ENCODE data around the gene HYAL1.

HYAL1 gene

GRCh38 chr3:50341537-50341936 lies 38.2 kb upstream of the HYAL1 start:
- peaks cover 3% of the 10 kb centered on the region; the same call in 1 of the 2 replicates for H3K36me3 ChIP-seq
- DNase-seq = no peak
- no peak overlapping the region for H3K4me3 ChIP-seq (ENCODE audit: low read depth, low read length)
- no peaks in the 10 kb centered on the region for H3K27me3 ChIP-seq
- peaks cover 3% of the 10 kb centered on the region; the same call in 1 of the 2 replicates for H3K4me1 ChIP-seq
- TF ChIP-seq, protein P1, sequence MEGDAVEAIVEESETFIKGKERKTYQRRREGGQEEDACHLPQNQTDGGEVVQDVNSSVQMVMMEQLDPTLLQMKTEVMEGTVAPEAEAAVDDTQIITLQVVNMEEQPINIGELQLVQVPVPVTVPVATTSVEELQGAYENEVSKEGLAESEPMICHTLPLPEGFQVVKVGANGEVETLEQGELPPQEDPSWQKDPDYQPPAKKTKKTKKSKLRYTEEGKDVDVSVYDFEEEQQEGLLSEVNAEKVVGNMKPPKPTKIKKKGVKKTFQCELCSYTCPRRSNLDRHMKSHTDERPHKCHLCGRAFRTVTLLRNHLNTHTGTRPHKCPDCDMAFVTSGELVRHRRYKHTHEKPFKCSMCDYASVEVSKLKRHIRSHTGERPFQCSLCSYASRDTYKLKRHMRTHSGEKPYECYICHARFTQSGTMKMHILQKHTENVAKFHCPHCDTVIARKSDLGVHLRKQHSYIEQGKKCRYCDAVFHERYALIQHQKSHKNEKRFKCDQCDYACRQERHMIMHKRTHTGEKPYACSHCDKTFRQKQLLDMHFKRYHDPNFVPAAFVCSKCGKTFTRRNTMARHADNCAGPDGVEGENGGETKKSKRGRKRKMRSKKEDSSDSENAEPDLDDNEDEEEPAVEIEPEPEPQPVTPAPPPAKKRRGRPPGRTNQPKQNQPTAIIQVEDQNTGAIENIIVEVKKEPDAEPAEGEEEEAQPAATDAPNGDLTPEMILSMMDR (IDR thresholded peaks at IDR 0.05; ENCODE audit: low read depth, low read length) = no peak
- H3K9me3 ChIP-seq = no peaks in the 10 kb centered on the region

DNA sequence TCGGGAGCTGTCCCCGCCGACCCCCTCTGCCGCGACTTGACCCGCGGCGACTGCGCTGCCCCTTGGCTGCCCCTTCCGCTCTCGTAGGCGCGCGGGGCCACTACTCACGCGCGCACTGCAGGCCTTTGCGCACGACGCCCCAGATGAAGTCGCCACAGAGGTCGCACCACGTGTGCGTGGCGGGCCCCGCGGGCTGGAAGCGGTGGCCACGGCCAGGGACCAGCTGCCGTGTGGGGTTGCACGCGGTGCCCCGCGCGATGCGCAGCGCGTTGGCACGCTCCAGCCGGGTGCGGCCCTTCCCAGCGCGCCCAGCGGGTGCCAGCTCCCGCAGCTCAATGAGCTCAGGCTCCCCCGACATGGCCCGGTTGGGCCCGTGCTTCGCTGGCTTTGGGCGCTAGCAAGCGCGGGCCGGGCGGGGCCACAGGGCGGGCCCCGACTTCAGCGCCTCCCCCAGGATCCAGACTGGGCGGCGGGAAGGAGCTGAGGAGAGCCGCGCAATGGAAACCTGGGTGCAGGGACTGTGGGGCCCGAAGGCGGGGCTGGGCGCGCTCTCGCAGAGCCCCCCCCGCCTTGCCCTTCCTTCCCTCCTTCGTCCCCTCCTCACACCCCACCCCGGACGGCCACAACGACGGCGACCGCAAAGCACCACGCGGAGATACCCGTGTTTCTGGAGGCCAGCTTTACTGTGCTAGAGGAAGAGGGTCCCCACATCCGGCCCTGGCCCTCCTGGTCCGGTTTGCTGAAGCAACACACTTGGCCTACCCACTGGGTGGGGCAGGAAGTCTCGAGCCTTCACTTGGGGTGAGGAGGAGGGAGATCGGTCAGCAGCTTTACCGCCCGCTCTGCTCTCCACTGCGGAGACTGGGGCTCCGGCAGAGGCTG lies 37.3 kb upstream of the HYAL1 start, which contains the start of gene RASSF1:
Gene RASSF1, minus strand, starts transcription at position 389 of the 882 bp plus-strand sequence. Its CDS starts 31 bp downstream, at position 358.
- Histone ChIP-seq H3K27me3 (no peaks in the 10 kb centered on the region), H3K4me3 (ENCODE audit: low read depth, low read length) (no peak within 1 kb of the TSS), H3K9me3 (no peaks in the 10 kb centered on the region), H3K36me3 (peaks cover 3% of the 10 kb centered on the region; the same call in 1 of the 2 replicates), H3K4me1 (peaks cover 3% of the 10 kb centered on the region; the same call in 1 of the 2 replicates)
- TF ChIP-seq, protein P1 (IDR thresholded peaks at IDR 0.05; ENCODE audit: low read depth, low read length) = no peak
- no peak for DNase-seq

DNA sequence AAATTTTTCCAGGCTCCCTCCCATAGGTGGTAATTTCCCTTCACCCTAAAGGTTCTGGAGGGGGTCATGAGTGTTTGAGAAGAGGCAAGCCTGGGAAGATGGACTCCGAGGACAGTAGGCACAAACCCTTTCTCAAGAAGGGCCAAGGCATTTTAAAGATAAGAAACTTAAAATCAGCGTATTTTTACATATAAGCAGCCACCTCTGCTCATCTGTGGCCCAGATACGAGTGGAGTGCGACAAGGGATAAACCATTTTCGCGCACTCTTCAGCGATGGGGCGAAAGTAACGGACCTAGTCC lies 36.7 kb upstream of the HYAL1 start:
- no peak for DNase-seq
- Histone ChIP-seq H3K4me1 (peaks cover 3% of the 10 kb centered on the region; the same call in 1 of the 2 replicates), H3K9me3 (no peaks in the 10 kb centered on the region), H3K27me3 (no peaks in the 10 kb centered on the region), H3K4me3 (ENCODE audit: low read depth, low read length) (no peak overlapping the region), H3K36me3 (peaks cover 3% of the 10 kb centered on the region; the same call in 1 of the 2 replicates)
- TF ChIP-seq, protein P1 (IDR thresholded peaks at IDR 0.05; ENCODE audit: low read depth, low read length) = no peak

- Histone ChIP-seq H3K4me1 (peaks cover 3% of the 10 kb centered on the region; the same call in 1 of the 2 replicates), H3K27me3 (no peaks in the 10 kb centered on the region), H3K36me3 (peaks cover 3% of the 10 kb centered on the region; the same call in 1 of the 2 replicates), H3K9me3 (no peaks in the 10 kb centered on the region), H3K4me3 (ENCODE audit: low read depth, low read length) (no peak overlapping the region)
- TF ChIP-seq, protein P1 (IDR thresholded peaks at IDR 0.05; ENCODE audit: low read depth, low read length) = no peak
- DNase-seq = no peak
Observed at GRCh38 chr3:50339485-50340146, 36.2 kb upstream of the HYAL1 start.

DNA sequence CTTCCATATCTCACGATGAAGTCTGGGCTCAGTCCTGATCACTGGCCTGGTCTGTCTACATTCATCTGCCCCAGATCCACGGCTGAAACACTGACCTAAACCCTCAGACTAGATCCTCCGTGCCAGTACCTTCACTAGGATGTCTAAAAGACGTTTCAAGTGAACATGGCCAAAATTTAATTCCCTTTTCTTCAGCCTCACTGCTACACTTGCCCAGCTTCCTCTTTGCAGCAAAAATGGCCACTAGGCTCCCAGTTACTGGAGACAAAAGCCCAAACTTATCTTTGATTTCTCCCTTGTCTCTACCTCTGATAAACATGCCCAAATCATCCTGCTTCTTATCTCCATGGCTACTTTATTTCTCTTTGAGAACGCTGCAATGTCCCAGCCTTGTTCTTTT lies 35.6 kb upstream of the HYAL1 start:
- Histone ChIP-seq H3K4me3 (ENCODE audit: low read depth, low read length) (no peak overlapping the region), H3K36me3 (peaks cover 3% of the 10 kb centered on the region; the same call in 1 of the 2 replicates), H3K4me1 (peaks cover 3% of the 10 kb centered on the region; the same call in 1 of the 2 replicates), H3K27me3 (no peaks in the 10 kb centered on the region), H3K9me3 (no peaks in the 10 kb centered on the region)
- TF ChIP-seq, protein P1 (IDR thresholded peaks at IDR 0.05; ENCODE audit: low read depth, low read length) = no peak
- no peak for DNase-seq
